HL-60/S4 (cell line): ENCODE measurements around the gene AGAP1.
"Not testable (repeated sequence)": the region's sequence is repeated elsewhere in the genome, so short reads cannot be mapped to it uniquely, and the experiment has no call there.

Source experiments
- in situ Hi-C: fragments of 300-500 bp; cut with MboI; formaldehyde crosslinking; loops from 2 replicates; pipeline ENCODE4 v1.14.3; 2022; ENCODE audit warnings: low sequenced_read_pairs

The AGAP1 gene

DNA sequence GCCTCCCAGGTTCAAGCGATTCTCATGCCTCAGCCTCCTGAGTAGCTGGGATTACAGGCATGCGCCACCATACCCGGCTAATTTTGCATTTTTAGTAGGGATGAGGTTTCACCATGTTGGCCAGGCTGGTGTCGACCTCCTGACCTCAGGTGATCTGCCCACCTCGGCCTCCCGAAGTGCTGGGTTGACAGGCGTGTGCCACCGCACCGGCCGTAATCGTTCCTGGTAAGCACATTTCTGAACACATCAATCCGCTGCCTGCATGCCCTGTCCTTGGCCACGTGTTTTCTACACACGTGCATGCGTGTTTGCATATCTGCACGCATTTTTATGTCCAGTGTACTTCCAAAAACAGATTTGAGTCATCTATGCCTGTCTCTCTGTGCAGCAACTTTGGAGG, 597.0 kb downstream of the AGAP1 start:
- in situ Hi-C loops, result not testable (repeated sequence)

- in situ Hi-C loops, result no loop called here
Observed at GRCh38 chr2:236092714-236093113, 598.9 kb downstream of the AGAP1 start.

DNA sequence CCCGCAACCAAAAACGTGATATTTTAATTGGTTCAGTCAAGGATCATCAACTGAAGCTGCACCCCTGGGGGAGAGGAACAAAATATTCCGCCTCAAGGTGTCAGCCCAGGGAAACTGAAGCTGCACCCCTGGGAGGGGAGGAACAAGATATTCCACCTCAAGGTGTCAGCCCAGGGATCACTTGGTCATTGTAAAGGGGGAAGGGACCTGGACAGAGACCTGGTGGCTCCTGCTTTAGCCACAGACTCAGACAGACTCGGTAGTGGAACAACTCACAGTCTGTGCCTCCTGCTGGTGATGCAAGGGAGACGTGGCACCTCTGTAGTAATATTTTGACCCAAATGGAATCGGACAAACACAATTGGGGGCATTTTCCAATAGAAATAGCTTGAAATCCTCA, 599.3 kb downstream of the AGAP1 start:
- in situ Hi-C loops, result no loop called here

DNA sequence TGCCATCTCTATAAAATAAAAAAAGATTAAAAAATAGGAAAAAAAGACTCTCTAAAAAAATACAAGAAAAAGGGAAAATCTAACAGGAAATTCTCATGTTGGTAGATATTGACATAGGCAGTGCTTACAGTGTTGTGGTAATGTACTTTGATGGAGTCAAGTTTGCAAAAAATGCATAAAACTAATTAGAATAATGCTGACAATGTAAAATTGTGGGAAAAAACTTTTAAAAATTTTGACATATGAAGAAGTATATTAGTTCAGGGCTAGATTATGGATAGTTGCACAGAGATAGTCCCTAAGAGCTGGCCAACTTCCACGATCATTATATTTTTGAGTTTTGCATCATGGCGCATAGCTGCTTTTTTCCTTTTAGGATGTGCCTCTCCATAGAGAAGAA, 601.7 kb downstream of the AGAP1 start:
- in situ Hi-C loops, result no loop called here

DNA sequence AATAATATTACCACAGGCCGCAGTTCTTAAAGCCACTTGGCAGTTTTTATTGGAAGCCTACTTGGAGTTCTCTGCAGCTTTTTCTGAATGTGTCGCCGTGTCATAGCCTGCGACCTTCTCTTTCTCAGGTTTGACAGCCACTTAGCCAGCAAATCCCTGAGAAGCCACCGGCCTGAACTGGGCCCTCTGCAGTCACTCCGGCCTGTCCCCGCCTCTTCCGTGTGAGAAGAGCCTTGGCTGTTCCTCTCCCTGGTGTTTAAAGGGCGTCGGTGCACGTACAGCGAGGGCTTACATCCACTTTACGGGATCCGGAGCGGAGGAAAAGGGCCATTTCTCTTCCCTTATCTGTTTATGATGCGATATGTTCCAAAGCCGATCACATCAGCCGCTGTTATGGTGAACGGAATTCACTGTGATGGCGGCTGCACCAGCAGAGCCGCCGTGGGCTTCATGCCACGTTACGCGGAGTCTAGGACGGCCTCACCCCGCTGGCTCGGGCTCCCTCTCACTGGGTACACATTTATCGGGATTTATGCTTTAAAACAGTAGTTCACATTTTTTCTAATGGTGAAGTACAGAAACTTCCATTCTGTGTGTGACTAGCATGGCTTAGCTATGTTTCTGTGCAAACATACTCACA, 607.6 kb downstream of the AGAP1 start:
- in situ Hi-C loops, result no loop called here

DNA sequence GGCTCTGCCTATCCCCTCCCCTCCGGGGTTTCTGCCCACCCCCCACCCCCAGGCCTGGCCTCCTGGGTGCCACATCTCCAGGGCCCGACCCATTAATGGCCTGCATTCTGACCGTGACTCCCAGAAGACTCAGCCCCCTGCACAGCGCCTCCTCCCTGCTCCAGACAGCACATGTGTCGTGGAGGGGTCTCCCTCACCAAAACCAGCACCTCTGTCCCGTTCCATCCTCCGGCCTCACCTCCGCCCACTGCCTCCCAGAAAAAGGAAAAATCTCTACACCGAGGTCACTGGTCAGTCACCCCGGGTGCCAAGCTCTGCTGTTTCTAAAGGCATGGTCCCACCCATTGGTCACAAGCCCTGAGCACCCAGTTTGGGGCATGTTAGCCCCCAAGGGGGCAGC, 609.1 kb downstream of the AGAP1 start:
- in situ Hi-C loops, result no loop called here

GRCh38 chr2:236103981-236104380, 610.1 kb downstream of the AGAP1 start:
- in situ Hi-C loops, result no loop called here

- in situ Hi-C loops, result no loop called here
Observed at GRCh38 chr2:236105955-236106607, 612.2 kb downstream of the AGAP1 start.

DNA sequence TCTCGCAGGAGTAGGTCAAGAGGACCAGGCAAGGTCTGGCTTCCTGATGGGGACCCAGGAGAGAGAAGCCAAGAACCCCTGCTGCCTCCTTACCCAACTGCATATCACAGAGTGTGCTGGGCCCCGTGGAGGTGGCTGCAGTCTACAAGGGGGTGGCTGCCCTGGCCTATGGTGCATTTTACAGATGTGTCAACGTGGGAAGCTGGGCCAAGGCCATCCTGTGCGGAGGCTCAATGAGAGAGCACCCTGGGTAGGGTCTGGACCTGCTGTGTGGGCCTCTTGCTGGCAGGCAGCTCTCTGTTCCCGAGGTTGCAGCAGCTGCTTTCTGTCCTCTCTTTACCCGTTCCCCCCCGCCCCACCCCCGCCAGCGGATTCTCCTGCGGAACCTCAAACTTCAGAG, 612.9 kb downstream of the AGAP1 start:
- in situ Hi-C loops, result no loop called here

DNA sequence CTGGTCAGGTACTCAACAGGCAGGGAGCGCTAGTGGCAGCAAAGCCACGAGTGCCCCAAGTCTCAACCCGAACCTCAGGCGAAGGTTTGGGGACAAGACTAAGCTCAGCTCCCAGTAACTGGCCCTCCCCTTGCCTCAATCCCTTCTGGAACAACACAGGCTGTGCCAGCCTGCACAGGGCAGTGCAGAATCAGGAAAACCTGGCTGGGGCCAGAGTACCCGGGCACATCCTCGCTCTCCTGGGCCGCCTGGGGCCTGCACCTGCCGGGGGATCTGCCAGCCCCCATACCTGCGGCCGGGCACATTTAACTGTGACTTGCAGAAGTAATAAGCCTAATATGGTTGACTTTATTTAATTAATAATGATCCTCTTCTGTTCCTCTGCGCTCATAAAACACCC, 613.7 kb downstream of the AGAP1 start:
- in situ Hi-C loops, result no loop called here

DNA sequence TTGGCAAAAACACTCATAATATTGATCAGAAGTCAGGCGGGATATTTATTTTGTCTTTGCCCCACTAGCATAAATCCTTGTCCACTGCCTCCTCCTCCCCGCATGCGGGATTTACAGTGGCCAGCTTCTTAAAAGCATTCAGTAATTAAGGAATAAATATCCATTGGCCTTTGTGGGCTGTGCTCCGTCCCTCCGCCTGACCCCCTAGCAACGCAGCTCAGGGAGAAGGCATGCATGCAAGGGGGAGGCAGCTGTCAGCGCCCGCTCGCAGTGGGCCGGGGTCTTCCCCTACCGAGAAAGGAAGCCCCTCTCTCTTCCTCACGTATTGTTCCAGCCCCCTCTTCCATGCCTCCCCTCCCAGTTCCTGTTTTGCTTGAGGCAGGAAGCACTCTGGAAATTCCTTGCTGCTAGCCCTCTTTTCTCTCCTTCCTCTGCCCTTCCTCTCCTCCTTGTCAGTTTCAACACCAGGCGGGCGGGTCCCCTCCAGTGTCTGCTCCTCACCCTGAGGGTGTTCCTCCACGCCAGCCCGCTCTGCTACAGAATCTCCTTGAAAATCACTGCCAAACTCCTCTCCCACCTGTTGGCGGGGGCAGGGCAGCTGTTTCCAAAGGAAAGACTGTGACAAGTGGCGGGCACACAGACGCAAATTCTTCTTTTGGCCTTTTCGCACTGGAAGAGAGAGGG, 614.2 kb downstream of the AGAP1 start:
- in situ Hi-C loops, result no loop called here

- in situ Hi-C loops, result no loop called here
Observed at GRCh38 chr2:236109061-236109460, 615.2 kb downstream of the AGAP1 start.

GRCh38 chr2:236109473-236109872, 615.6 kb downstream of the AGAP1 start:
- in situ Hi-C loops, result no loop called here

- in situ Hi-C loops, result no loop called here
Observed at GRCh38 chr2:236112466-236112865, 618.6 kb downstream of the AGAP1 start.

DNA sequence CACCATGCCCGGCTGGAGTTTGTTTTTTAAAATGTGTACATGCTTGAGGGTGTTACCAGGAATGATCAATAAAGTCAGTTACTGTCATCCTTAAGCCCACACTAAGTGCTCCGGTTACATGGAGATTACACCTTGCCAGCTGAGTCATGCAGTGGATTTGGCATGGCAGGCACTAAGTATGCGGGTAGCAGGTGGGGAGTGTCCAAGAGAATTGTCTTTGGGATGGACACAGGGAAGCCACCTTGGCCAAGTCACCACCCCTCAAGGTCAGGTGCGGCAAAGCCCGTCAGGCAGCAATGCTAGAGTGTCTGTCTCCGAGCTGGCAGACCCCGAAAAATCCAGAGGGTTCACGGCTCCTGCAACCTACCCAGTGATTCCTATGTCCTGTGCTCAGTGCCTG, 619.6 kb downstream of the AGAP1 start:
- in situ Hi-C loops, result no loop called here

GRCh38 chr2:236113948-236114347, 620.1 kb downstream of the AGAP1 start:
- in situ Hi-C loops, result no loop called here

GRCh38 chr2:236114959-236115358, 621.1 kb downstream of the AGAP1 start:
- in situ Hi-C loops, result no loop called here

GRCh38 chr2:236117401-236117800, 623.6 kb downstream of the AGAP1 start:
- in situ Hi-C loops, result no loop called here

- in situ Hi-C loops, result no loop called here
Observed at GRCh38 chr2:236117861-236118269, 624.0 kb downstream of the AGAP1 start.

- in situ Hi-C loops, result no loop called here
Observed at GRCh38 chr2:236119003-236119402, 625.2 kb downstream of the AGAP1 start.

DNA sequence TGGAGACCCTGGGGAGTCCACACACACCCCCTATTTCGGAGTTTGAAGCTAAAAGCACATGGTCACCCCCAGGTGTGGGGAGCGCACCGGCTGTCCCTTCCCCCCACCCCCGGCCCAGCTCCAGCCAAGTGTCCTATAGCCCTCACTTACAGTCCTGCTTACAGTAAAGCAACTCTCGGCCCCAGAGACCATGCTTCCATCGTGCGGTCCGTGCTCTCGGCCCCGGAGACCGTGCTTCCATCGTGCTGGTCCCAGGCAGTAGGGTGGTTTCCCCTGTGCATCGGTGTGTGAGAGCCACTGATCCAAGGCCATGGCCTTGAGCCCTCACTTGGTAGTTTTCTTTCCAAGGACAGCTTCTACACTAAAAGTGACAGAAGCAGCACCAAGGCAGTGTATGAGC, 625.6 kb downstream of the AGAP1 start:
- in situ Hi-C loops, result no loop called here

GRCh38 chr2:236120141-236120601, 626.3 kb downstream of the AGAP1 start:
- in situ Hi-C loops, result no loop called here
